Measurements from ENCODE around the gene RHBDF1. TPM values are rescaled to one million over a fixed set of nuclear protein-coding genes. Genes with fewer than 3 reads are reported as not detected.
A peak's percentile ranks its signal among the peaks of the same experiment; 100 is the strongest.

Gene RHBDF1
- total and polyA plus RNA-seq, 4 donors: 23.7 to 215 (median 85.1) TPM

- H3K27ac ChIP-seq (ENCODE audit: low read depth in 1 of 2, low read length in 2 of 2): no peak overlapping the region
- H3K4me3 ChIP-seq (ENCODE audit: low read length in 2 of 2): no peak overlapping the region
- 82 to 86% methylated on average over 29 of the region's 29 CpGs for WGBS, 2 donors
- intact Hi-C loops (cut with DNase I): no loop called here
- H3K36me3 ChIP-seq (ENCODE audit: control insufficient read depth in 1 of 2, insufficient read depth in 2 of 2, low read length in 1 of 2): peaks cover 0 to 11% of the 10 kb centered on the region in 2 donors
- no peaks in the 10 kb centered on the region for H3K9me3 ChIP-seq (ENCODE audit: control insufficient read depth, low read length)
- ATAC-seq (ENCODE audit: low FRiP score) (no peak), DNase-seq (peak in 1 of 2 donors; percentile 39)
- no peaks in the 10 kb centered on the region for H3K4me1 ChIP-seq (ENCODE audit: control insufficient read depth in 1 of 2, insufficient read depth in 2 of 2, low read length in 2 of 2)
- H3K27me3 ChIP-seq (ENCODE audit: control insufficient read depth in 1 of 2, insufficient read depth in 2 of 2, low read length in 1 of 2): no peaks in the 10 kb centered on the region
Measured at GRCh38 chr16:58491-59439, 13.7 kb downstream of the RHBDF1 start.

- H3K4me3 ChIP-seq (ENCODE audit: low read length in 2 of 2): no peak overlapping the region
- ATAC-seq (ENCODE audit: low FRiP score) (no peak), DNase-seq (peak in 1 of 2 donors; percentile 48)
- WGBS, 2 donors: 65 to 66% methylated on average over 8 of the region's 8 CpGs
- H3K27me3 ChIP-seq (ENCODE audit: control insufficient read depth in 1 of 2, insufficient read depth in 2 of 2, low read length in 1 of 2): no peaks in the 10 kb centered on the region
- intact Hi-C loops (cut with DNase I): no loop called here
- H3K9me3 ChIP-seq (ENCODE audit: control insufficient read depth, low read length): no peaks in the 10 kb centered on the region
- H3K36me3 ChIP-seq (ENCODE audit: control insufficient read depth in 1 of 2, insufficient read depth in 2 of 2, low read length in 1 of 2): peaks cover 0 to 10% of the 10 kb centered on the region in 2 donors
- H3K4me1 ChIP-seq (ENCODE audit: control insufficient read depth in 1 of 2, insufficient read depth in 2 of 2, low read length in 2 of 2): no peaks in the 10 kb centered on the region
- H3K27ac ChIP-seq (ENCODE audit: low read depth in 1 of 2, low read length in 2 of 2): no peak overlapping the region
Measured at GRCh38 chr16:57711-58110, 14.7 kb downstream of the RHBDF1 start.

- Histone ChIP-seq H3K4me3 (ENCODE audit: low read length in 2 of 2) (no peak overlapping the region), H3K27me3 (ENCODE audit: control insufficient read depth in 1 of 2, insufficient read depth in 2 of 2, low read length in 1 of 2) (no peaks in the 10 kb centered on the region), H3K27ac (ENCODE audit: low read depth in 1 of 2, low read length in 2 of 2) (no peak overlapping the region), H3K36me3 (ENCODE audit: control insufficient read depth in 1 of 2, insufficient read depth in 2 of 2, low read length in 1 of 2) (peaks cover 0 to 6% of the 10 kb centered on the region in 2 donors), H3K4me1 (ENCODE audit: control insufficient read depth in 1 of 2, insufficient read depth in 2 of 2, low read length in 2 of 2) (no peaks in the 10 kb centered on the region), H3K9me3 (ENCODE audit: control insufficient read depth, low read length) (no peaks in the 10 kb centered on the region)
- ATAC-seq (ENCODE audit: low FRiP score) (no peak), DNase-seq (peak in 1 of 2 donors; percentile 32)
- intact Hi-C loops (cut with DNase I): no loop called here
- 80 to 82% methylated on average over 17 of the region's 17 CpGs for WGBS, 2 donors
Measured at GRCh38 chr16:56231-56927, 16.1 kb downstream of the RHBDF1 start.

GRCh38 chr16:55571-56136 lies 16.8 kb downstream of the RHBDF1 start:
- Histone ChIP-seq H3K27ac (ENCODE audit: low read depth in 1 of 2, low read length in 2 of 2) (no peak overlapping the region), H3K4me3 (ENCODE audit: low read length in 2 of 2) (no peak overlapping the region), H3K4me1 (ENCODE audit: control insufficient read depth in 1 of 2, insufficient read depth in 2 of 2, low read length in 2 of 2) (no peaks in the 10 kb centered on the region), H3K27me3 (ENCODE audit: control insufficient read depth in 1 of 2, insufficient read depth in 2 of 2, low read length in 1 of 2) (no peaks in the 10 kb centered on the region), H3K36me3 (ENCODE audit: control insufficient read depth in 1 of 2, insufficient read depth in 2 of 2, low read length in 1 of 2) (peaks cover 0 to 6% of the 10 kb centered on the region in 2 donors), H3K9me3 (ENCODE audit: control insufficient read depth, low read length) (no peaks in the 10 kb centered on the region)
- intact Hi-C loops (cut with DNase I): no loop called here
- 84 to 85% methylated on average over 11 of the region's 11 CpGs for WGBS, 2 donors
- peak; percentile 33 to 58 for DNase-seq
- ATAC-seq (ENCODE audit: low FRiP score): no peak

GRCh38 chr16:54237-54581 lies 18.2 kb downstream of the RHBDF1 start:
- Histone ChIP-seq H3K4me1 (ENCODE audit: control insufficient read depth in 1 of 2, insufficient read depth in 2 of 2, low read length in 2 of 2) (no peaks in the 10 kb centered on the region), H3K9me3 (ENCODE audit: control insufficient read depth, low read length) (no peaks in the 10 kb centered on the region), H3K27me3 (ENCODE audit: control insufficient read depth in 1 of 2, insufficient read depth in 2 of 2, low read length in 1 of 2) (no peaks in the 10 kb centered on the region), H3K27ac (ENCODE audit: low read depth in 1 of 2, low read length in 2 of 2) (no peak overlapping the region), H3K36me3 (ENCODE audit: control insufficient read depth in 1 of 2, insufficient read depth in 2 of 2, low read length in 1 of 2) (peaks cover 0 to 5% of the 10 kb centered on the region in 2 donors), H3K4me3 (ENCODE audit: low read length in 2 of 2) (peak overlapping the region; percentile 34 to 60)
- DNase-seq (no peak), ATAC-seq (ENCODE audit: low FRiP score) (no peak)
- intact Hi-C loops (cut with DNase I): no loop called here
- 52 to 55% methylated on average over 12 of the region's 12 CpGs for WGBS, 2 donors

GRCh38 chr16:53346-54236 lies 18.8 kb downstream of the RHBDF1 start, which contains the start of the genes POLR3K and SNRNP25:
POLR3K (minus strand) TSS chr16:53608; CDS start chr16:53586, 22 bp downstream.
SNRNP25 (plus strand) TSS chr16:53828; CDS start chr16:54017, 189 bp downstream.
- peak within 1 kb of the TSS in 1 of 2 donors; percentile 13 for H3K27ac ChIP-seq (ENCODE audit: low read depth in 1 of 2, low read length in 2 of 2)
- peak within 1 kb of the TSS; percentile 63 to 73 for H3K4me3 ChIP-seq (ENCODE audit: low read length in 2 of 2)
- intact Hi-C loops (cut with DNase I): no loop called here
- WGBS, 2 donors: 1% methylated on average over 88 to 91 of the region's 91 CpGs
- no peaks in the 10 kb centered on the region for H3K9me3 ChIP-seq (ENCODE audit: control insufficient read depth, low read length)
- no peaks in the 10 kb centered on the region for H3K27me3 ChIP-seq (ENCODE audit: control insufficient read depth in 1 of 2, insufficient read depth in 2 of 2, low read length in 1 of 2)
- H3K36me3 ChIP-seq (ENCODE audit: control insufficient read depth in 1 of 2, insufficient read depth in 2 of 2, low read length in 1 of 2): peaks cover 0 to 5% of the 10 kb centered on the region in 2 donors
- no peaks in the 10 kb centered on the region for H3K4me1 ChIP-seq (ENCODE audit: control insufficient read depth in 1 of 2, insufficient read depth in 2 of 2, low read length in 2 of 2)
- ATAC-seq (ENCODE audit: low FRiP score): peak; percentile 98
- peak; percentile 98 to 100 for DNase-seq

GRCh38 chr16:50769-51591 lies 21.5 kb downstream of the RHBDF1 start:
- no peak for ATAC-seq (ENCODE audit: low FRiP score)
- intact Hi-C loops (cut with DNase I): no loop called here

More at GRCh38 chr16:50769-51591, 21.5 kb downstream of the RHBDF1 start:
- WGBS, 2 donors: 88 to 93% methylated on average over 15 of the region's 15 CpGs
- Histone ChIP-seq H3K4me1 (ENCODE audit: control insufficient read depth in 1 of 2, insufficient read depth in 2 of 2, low read length in 2 of 2) (no peaks in the 10 kb centered on the region), H3K27ac (ENCODE audit: low read depth in 1 of 2, low read length in 2 of 2) (no peak overlapping the region), H3K9me3 (ENCODE audit: control insufficient read depth, low read length) (no peaks in the 10 kb centered on the region), H3K27me3 (ENCODE audit: control insufficient read depth in 1 of 2, insufficient read depth in 2 of 2, low read length in 1 of 2) (no peaks in the 10 kb centered on the region), H3K36me3 (ENCODE audit: control insufficient read depth in 1 of 2, insufficient read depth in 2 of 2, low read length in 1 of 2) (peaks cover 0 to 2% of the 10 kb centered on the region in 2 donors), H3K4me3 (ENCODE audit: low read length in 2 of 2) (no peak overlapping the region)
- DNase-seq: no peak

Data from aorta (tissue), 5 donors.